Measurements from ENCODE around the gene SLC22A17. TPM values are rescaled to one million over a fixed set of nuclear protein-coding genes. Genes with fewer than 3 reads are reported as not detected.

The SLC22A17 gene
- total RNA-seq, 1 donor from 2014 or later, result 22.2 TPM

DNA sequence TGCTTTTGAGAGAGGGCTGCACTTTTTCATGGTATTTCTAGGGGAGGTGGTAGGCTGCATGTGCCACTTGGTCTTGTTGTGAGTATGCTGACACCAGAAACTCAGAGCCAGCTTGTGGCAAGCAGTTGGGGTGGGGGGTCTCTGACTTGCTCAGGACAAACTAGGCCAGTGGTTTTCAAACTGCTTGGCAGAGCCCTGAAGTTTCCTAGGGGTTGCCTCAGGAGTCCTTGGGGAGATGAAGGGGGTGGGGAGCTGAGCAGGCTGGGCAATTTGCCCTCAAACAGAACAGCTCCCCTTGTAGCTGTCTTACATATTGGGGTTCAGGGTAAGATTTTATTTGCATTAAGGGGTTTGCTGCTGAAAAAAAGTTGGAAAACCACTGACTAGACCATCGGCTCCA lies 42.1 kb downstream of the SLC22A17 start:
- Mint-ChIP-seq H3K27ac (no peak overlapping the region), H3K9me3 (peaks cover 2% of the 10 kb centered on the region), H3K36me3 (peaks cover 23% of the 10 kb centered on the region), H3K4me1 (peaks cover 21% of the 10 kb centered on the region), H3K4me3 (no peak overlapping the region), H3K27me3 (ENCODE audit: insufficient read depth, low read depth) (no peaks in the 10 kb centered on the region)
- H3K4me1 ChIP-seq, result peaks cover 12% of the 10 kb centered on the region
- H3F3A ChIP-seq (ENCODE audit: low read depth), result peaks cover 20% of the 10 kb centered on the region
- H3K27ac ChIP-seq, result no peak overlapping the region
- H4K20me1 ChIP-seq (ENCODE audit: low read depth), result no peaks in the 10 kb centered on the region
- H3K4me3 ChIP-seq, result no peak overlapping the region
- H3K9ac ChIP-seq, result no peak overlapping the region
- no peak for DNase-seq (ENCODE audit: low spot score)
- H3K4me2 ChIP-seq, result no peak overlapping the region
- no peaks in the 10 kb centered on the region for H3K27me3 ChIP-seq
- TF ChIP-seq, protein P1, sequence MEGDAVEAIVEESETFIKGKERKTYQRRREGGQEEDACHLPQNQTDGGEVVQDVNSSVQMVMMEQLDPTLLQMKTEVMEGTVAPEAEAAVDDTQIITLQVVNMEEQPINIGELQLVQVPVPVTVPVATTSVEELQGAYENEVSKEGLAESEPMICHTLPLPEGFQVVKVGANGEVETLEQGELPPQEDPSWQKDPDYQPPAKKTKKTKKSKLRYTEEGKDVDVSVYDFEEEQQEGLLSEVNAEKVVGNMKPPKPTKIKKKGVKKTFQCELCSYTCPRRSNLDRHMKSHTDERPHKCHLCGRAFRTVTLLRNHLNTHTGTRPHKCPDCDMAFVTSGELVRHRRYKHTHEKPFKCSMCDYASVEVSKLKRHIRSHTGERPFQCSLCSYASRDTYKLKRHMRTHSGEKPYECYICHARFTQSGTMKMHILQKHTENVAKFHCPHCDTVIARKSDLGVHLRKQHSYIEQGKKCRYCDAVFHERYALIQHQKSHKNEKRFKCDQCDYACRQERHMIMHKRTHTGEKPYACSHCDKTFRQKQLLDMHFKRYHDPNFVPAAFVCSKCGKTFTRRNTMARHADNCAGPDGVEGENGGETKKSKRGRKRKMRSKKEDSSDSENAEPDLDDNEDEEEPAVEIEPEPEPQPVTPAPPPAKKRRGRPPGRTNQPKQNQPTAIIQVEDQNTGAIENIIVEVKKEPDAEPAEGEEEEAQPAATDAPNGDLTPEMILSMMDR (IDR thresholded peaks at IDR 0.05), result no peak
- TF ChIP-seq EZH2phosphoT487 (IDR thresholded peaks at IDR 0.05), result no peak
- no peak for TF ChIP-seq EZH2 (IDR thresholded peaks at IDR 0.05)
- H3K9me3 ChIP-seq (ENCODE audit: low read depth), result no peaks in the 10 kb centered on the region
- peaks cover 22% of the 10 kb centered on the region for H3K79me2 ChIP-seq (ENCODE audit: low read depth)
- peaks cover 3% of the 10 kb centered on the region for H3K36me3 ChIP-seq
- no peak overlapping the region for H2AFZ ChIP-seq (replicated peaks)

DNA sequence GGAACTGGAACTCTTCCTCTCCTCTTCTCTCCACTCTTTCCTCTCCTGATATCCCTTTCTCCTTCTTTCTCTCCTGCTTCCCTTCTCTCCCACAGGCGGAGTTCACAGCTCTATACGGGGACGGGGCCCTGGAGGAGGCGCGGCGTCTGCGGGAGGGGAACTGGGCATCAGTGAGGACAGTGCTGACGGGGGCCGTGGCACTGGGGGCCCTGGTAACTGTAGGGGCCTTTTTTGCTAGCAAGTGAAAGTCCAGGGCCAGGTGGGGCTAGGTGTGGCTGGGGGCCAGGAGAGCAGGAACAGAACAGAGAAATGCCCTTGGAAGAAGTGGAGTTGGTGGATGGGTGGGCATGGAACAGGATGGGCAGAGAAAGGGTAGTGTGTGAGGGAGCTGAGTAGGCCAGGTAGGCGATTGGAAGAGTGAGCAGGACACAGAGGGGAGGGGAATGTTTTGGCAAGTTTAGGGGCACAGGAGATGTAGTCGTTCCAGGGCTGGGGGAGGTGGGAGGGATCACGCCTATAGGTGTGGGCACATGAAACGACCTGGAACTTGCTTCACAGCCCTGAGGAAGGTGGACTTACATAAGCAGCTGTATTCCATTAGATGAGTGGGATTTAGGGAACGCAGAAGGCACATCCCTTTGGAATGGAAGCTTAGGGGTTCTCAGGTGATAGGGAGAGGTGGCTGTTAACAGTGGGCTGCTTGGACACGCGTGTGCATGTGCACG lies 43.8 kb downstream of the SLC22A17 start:
- Histone ChIP-seq H4K20me1 (ENCODE audit: low read depth) (no peaks in the 10 kb centered on the region), H3K27ac (no peak overlapping the region), H3K27me3 (peaks cover 6% of the 10 kb centered on the region), H3K9ac (no peak overlapping the region), H3K36me3 (no peaks in the 10 kb centered on the region), H3K4me1 (peaks cover 12% of the 10 kb centered on the region), H3F3A (ENCODE audit: low read depth) (peaks cover 11% of the 10 kb centered on the region), H2AFZ (replicated peaks) (no peak overlapping the region), H3K4me3 (no peak overlapping the region), H3K4me2 (no peak overlapping the region), H3K79me2 (ENCODE audit: low read depth) (peaks cover 22% of the 10 kb centered on the region), H3K9me3 (ENCODE audit: low read depth) (no peaks in the 10 kb centered on the region)
- Mint-ChIP-seq H3K27ac (no peak overlapping the region), H3K27me3 (ENCODE audit: insufficient read depth, low read depth) (no peaks in the 10 kb centered on the region), H3K4me1 (peaks cover 26% of the 10 kb centered on the region), H3K36me3 (peaks cover 21% of the 10 kb centered on the region), H3K9me3 (peaks cover 2% of the 10 kb centered on the region), H3K4me3 (peak overlapping the region; percentile 94)
- TF ChIP-seq, protein P1 (IDR thresholded peaks at IDR 0.05), result no peak
- no peak for TF ChIP-seq EZH2 (IDR thresholded peaks at IDR 0.05)
- no peak for TF ChIP-seq EZH2phosphoT487 (IDR thresholded peaks at IDR 0.05)
- no peak for DNase-seq (ENCODE audit: low spot score)

DNA sequence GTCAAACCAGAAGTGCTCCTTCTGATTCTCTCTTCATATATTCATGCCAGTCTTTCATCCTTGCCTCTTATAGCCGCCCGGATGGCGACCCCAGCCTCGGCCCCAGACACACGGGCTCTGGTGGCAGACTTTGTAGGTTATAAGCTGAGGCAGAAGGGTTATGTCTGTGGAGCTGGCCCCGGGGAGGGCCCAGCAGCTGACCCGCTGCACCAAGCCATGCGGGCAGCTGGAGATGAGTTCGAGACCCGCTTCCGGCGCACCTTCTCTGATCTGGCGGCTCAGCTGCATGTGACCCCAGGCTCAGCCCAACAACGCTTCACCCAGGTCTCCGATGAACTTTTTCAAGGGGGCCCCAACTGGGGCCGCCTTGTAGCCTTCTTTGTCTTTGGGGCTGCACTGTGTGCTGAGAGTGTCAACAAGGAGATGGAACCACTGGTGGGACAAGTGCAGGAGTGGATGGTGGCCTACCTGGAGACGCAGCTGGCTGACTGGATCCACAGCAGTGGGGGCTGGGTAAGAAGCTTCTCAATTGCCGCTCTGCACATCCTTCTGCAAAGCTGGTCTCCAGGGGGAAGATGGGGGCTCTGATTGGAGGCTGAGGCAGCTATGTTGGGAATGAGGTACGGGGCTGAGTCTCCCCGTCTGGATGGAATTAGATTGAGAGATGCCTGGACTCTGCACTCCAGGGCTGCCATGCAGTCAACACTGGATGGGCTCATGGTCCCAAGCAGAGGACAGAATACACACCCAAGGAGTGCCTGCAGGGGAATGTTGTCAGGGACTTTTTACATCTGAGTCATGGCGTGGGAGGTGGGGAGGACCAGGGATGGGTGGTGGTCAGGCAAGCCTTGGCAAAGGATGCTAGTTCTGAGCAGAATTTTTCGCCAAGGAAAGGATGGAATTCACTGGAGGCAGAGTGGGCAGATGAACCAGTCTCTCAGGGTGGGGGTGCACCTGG lies 44.7 kb downstream of the SLC22A17 start:
- H3K9me3 ChIP-seq (ENCODE audit: low read depth), result no peaks in the 10 kb centered on the region
- peaks cover 2% of the 10 kb centered on the region for H3K9me3 Mint-ChIP-seq
- peaks cover 22% of the 10 kb centered on the region for H3K79me2 ChIP-seq (ENCODE audit: low read depth)
- H4K20me1 ChIP-seq (ENCODE audit: low read depth), result no peaks in the 10 kb centered on the region
- peaks cover 26% of the 10 kb centered on the region for H3K4me1 Mint-ChIP-seq
- H3K27ac Mint-ChIP-seq, result peak overlapping the region; percentile 89
- H3K4me2 ChIP-seq, result peak overlapping the region; percentile 79
- peak overlapping the region; percentile 94 for H3K4me3 Mint-ChIP-seq
- H3K36me3 Mint-ChIP-seq, result peaks cover 20% of the 10 kb centered on the region
- H3K4me1 ChIP-seq, result peaks cover 15% of the 10 kb centered on the region
- peak overlapping the region; percentile 74 for H3K4me3 ChIP-seq
- H3K36me3 ChIP-seq, result no peaks in the 10 kb centered on the region
- DNase-seq (ENCODE audit: low spot score), result no peak
- H3F3A ChIP-seq (ENCODE audit: low read depth), result peaks cover 14% of the 10 kb centered on the region
- TF ChIP-seq EZH2 (IDR thresholded peaks at IDR 0.05) (no peak), EZH2phosphoT487 (IDR thresholded peaks at IDR 0.05) (no peak)
- TF ChIP-seq, protein P1 (IDR thresholded peaks at IDR 0.05), result no peak
- peaks cover 15% of the 10 kb centered on the region for H3K27me3 ChIP-seq
- no peak overlapping the region for H3K9ac ChIP-seq
- H3K27ac ChIP-seq, result no peak overlapping the region
- no peaks in the 10 kb centered on the region for H3K27me3 Mint-ChIP-seq (ENCODE audit: insufficient read depth, low read depth)
- no peak overlapping the region for H2AFZ ChIP-seq (replicated peaks)
